Thoracic aorta (tissue), 2 donors: ENCODE results near the gene RBFOX1. TPM values are rescaled to one million over a fixed set of nuclear protein-coding genes. Genes with fewer than 3 reads are reported as not detected.

Experiments
- ATAC-seq: fragments of 150-250 bp; one replicate; pipeline ENCODE4 v1.8.0; 2017; ENCODE audit warnings: low read depth; ENCODE audit not compliant: insufficient number of reproducible peaks, low FRiP score
- DNase-seq: peaks from one replicate; pipeline ENCODE4 v3.0.0-alpha.2; 2020; ENCODE audit warnings: low spot score
- H3K27ac ChIP-seq, 2 donors: fragments of 200-600 bp; sonication (generic); 1 replicate in 1 of 2; 2 replicates in 1 of 2; pipeline ENCODE4 v1.5.1; 2016; ENCODE audit warnings: mild to moderate bottlenecking in 2 of 2, moderate library complexity in 2 of 2
- H3K27me3 ChIP-seq: fragments of 200-600 bp; sonication (generic); replicated peaks from 2 replicates; pipeline ENCODE4 v1.6.0; 2016; ENCODE audit warnings: mild to moderate bottlenecking; ENCODE audit not compliant: insufficient read depth
- H3K36me3 ChIP-seq: fragments of 200-600 bp; sonication (generic); one replicate; pipeline ENCODE4 v1.5.1; 2016
- H3K4me1 ChIP-seq, 2 donors: fragments of 200-600 bp; sonication (generic); 1 replicate in 1 of 2; 2 replicates in 1 of 2; pipeline versions ENCODE4 v1.5.1 to v1.6.0; 2016; ENCODE audit warnings: low read depth in 2 of 2, mild to moderate bottlenecking in 1 of 2; ENCODE audit not compliant: control insufficient read depth in 1 of 2
- H3K4me3 ChIP-seq: fragments of 200-600 bp; sonication (generic); 2 replicates; pipeline ENCODE4 v1.5.1; 2016; ENCODE audit warnings: mild to moderate bottlenecking
- H3K9me3 ChIP-seq: fragments of 200-600 bp; sonication (generic); 2 replicates; pipeline ENCODE4 v1.5.1; 2016
- total RNA-seq, 2 donors: library from RNA; depleted of rRNA; stranded (reverse); fragments of >200 nt; gene quantifications; one replicate each; pipeline versions ENCODE4 v1.1.0 to v1.2.3, GENCODE V29; 2016
- TF ChIP-seq, protein P1 (sequence below): fragments of 200-600 bp; sonication (generic); IDR thresholded peaks from one replicate; pipeline ENCODE4 v1.5.1; 2019; ENCODE audit warnings: antibody characterized with exemption

Gene RBFOX1
- total RNA-seq, 2 donors from 2014 or later: not detected

DNA sequence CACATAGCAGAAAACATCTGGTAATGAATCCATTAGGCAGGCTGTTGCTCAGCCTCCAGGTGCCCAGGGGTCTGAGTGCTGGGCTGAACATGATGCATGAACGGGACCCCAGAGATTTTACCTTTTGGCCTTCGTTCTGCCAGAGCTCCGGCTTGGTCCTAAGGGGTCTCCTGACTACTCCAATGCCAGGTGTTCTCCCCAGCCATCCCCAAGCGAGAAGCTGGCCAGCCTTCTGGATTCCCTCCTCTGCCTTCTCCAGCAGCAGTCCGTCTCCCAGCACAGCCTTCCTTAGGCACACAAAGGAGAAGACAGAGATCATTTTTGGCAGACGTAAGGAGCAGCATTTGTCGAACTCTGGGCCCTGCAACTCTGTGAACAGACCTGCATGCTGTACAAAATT is 109.4 kb downstream of the RBFOX1 start:
- Histone ChIP-seq H3K4me3 (no peak overlapping the region), H3K9me3 (no peaks in the 10 kb centered on the region), H3K4me1 (no peaks in the 10 kb centered on the region), H3K36me3 (no peaks in the 10 kb centered on the region), H3K27me3 (no peaks in the 10 kb centered on the region), H3K27ac (no peak overlapping the region)
- DNase-seq (no peak), ATAC-seq (no peak)
- TF ChIP-seq, protein P1, sequence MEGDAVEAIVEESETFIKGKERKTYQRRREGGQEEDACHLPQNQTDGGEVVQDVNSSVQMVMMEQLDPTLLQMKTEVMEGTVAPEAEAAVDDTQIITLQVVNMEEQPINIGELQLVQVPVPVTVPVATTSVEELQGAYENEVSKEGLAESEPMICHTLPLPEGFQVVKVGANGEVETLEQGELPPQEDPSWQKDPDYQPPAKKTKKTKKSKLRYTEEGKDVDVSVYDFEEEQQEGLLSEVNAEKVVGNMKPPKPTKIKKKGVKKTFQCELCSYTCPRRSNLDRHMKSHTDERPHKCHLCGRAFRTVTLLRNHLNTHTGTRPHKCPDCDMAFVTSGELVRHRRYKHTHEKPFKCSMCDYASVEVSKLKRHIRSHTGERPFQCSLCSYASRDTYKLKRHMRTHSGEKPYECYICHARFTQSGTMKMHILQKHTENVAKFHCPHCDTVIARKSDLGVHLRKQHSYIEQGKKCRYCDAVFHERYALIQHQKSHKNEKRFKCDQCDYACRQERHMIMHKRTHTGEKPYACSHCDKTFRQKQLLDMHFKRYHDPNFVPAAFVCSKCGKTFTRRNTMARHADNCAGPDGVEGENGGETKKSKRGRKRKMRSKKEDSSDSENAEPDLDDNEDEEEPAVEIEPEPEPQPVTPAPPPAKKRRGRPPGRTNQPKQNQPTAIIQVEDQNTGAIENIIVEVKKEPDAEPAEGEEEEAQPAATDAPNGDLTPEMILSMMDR: no peak

GRCh38 chr16:7443142-7443541 is 110.5 kb downstream of the RBFOX1 start:
- Histone ChIP-seq H3K9me3 (no peaks in the 10 kb centered on the region), H3K4me3 (no peak overlapping the region), H3K4me1 (no peaks in the 10 kb centered on the region), H3K27ac (no peak overlapping the region), H3K36me3 (no peaks in the 10 kb centered on the region), H3K27me3 (no peaks in the 10 kb centered on the region)
- TF ChIP-seq, protein P1: no peak
- DNase-seq (no peak), ATAC-seq (no peak)

DNA sequence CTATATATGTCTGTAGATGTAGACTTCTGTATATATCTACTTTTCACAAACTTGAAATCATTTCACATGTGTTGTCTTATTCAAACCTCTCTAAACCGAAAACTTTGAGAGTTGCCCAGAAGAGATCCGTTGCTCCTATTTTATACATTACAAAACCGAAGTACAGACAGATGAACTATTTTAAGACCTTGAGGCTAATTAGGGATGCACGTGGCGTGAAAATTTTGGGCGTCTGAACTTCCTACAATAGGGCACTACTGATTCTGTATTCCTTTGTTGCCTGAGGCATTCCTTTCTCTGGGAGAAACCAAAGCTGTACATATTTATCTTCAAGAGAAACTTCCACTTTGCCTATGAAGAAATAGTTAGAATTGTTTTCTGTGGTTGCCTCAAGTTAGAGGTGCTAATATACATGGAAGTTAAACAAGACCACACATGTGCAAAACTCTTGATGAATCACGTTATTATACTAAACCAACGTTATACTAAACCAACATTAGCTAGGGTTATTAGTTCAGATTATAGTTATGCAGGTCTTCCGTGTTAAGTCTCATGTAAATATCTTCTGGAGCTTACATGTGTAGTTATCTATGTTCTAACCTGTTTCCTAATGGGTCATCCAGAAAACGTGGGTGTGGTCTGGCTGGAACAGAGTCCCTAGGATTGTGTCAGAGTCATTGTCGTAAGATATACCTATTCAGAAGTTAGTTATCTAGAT is 111.2 kb downstream of the RBFOX1 start:
- no peaks in the 10 kb centered on the region for H3K9me3 ChIP-seq
- H3K4me3 ChIP-seq: no peak overlapping the region
- ATAC-seq (no peak), DNase-seq (no peak)
- TF ChIP-seq, protein P1: no peak
- no peaks in the 10 kb centered on the region for H3K4me1 ChIP-seq
- H3K27me3 ChIP-seq: no peaks in the 10 kb centered on the region
- H3K27ac ChIP-seq: no peak overlapping the region
- no peaks in the 10 kb centered on the region for H3K36me3 ChIP-seq

GRCh38 chr16:7449306-7449705 is 116.7 kb downstream of the RBFOX1 start:
- no peaks in the 10 kb centered on the region for H3K4me1 ChIP-seq
- no peaks in the 10 kb centered on the region for H3K27me3 ChIP-seq
- DNase-seq: no peak
- H3K4me3 ChIP-seq: no peak overlapping the region
- H3K9me3 ChIP-seq: no peaks in the 10 kb centered on the region
- H3K27ac ChIP-seq: no peak overlapping the region
- TF ChIP-seq, protein P1: no peak
- ATAC-seq: no peak
- H3K36me3 ChIP-seq: no peaks in the 10 kb centered on the region

DNA sequence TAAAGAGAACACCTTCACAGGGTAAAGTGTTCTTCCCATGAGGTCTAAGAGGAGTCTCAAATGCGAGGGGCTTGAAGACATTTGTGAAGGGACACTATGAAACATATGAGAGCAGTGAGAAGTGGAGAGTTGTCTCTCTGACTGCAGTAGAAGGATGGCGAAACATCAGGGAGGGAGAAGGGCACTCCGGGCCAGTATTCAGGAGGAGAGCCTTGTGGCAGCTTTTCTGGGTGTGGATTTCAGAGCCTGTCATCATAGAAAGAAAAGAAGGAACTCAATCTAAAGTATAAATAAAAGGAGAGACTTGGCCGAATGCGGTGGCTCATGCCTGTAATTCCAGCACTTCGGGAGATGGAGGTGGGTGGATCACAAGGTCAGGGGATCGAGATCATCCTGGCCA is 117.2 kb downstream of the RBFOX1 start:
- H3K9me3 ChIP-seq: no peaks in the 10 kb centered on the region

More for the DNA sequence above, 117.2 kb downstream of the RBFOX1 start:
- no peak for DNase-seq
- H3K27ac ChIP-seq: no peak overlapping the region
- H3K4me1 ChIP-seq: no peaks in the 10 kb centered on the region
- H3K36me3 ChIP-seq: no peaks in the 10 kb centered on the region
- H3K27me3 ChIP-seq: no peaks in the 10 kb centered on the region
- H3K4me3 ChIP-seq: no peak overlapping the region
- TF ChIP-seq, protein P1: no peak
- ATAC-seq: no peak
